Mesothelial cell of epicardium (in vitro differentiated cells): ENCODE results near the gene PLEKHA1. TPM values are rescaled to one million over a fixed set of nuclear protein-coding genes. Genes with fewer than 3 reads are reported as not detected.

Experiments
- DNase-seq, 2 experiments: peaks; one replicate each; pipeline ENCODE4 v3.0.0; 2021; ENCODE audit warnings: low spot score in 2 of 2; ENCODE audit not compliant: unreplicated experiment in 2 of 2
- H3K27ac Mint-ChIP-seq: 2 replicates; pipeline ENCODE4 v1.8.0; 2021; ENCODE audit warnings: mixed read lengths
- H3K27me3 Mint-ChIP-seq: 2 replicates; pipeline ENCODE4 v1.8.0; 2021; ENCODE audit warnings: low read depth, mixed read lengths
- H3K36me3 Mint-ChIP-seq: 2 replicates; pipeline ENCODE4 v1.8.0; 2021; ENCODE audit warnings: mixed read lengths
- H3K4me1 Mint-ChIP-seq: 2 replicates; pipeline ENCODE4 v1.8.0; 2021; ENCODE audit warnings: mixed read lengths
- H3K4me3 Mint-ChIP-seq: 2 replicates; pipeline ENCODE4 v1.8.0; 2021; ENCODE audit warnings: mild to moderate bottlenecking, moderate library complexity, mixed read lengths
- H3K9me3 Mint-ChIP-seq: 2 replicates; pipeline ENCODE4 v1.8.0; 2021; ENCODE audit warnings: mixed read lengths
- total RNA-seq: library from RNA; stranded (reverse); gene quantifications from 3 replicates; pipeline ENCODE4 v1.2.1, GENCODE V29; 2021
- TF ChIP-seq, protein P1 (sequence below): fragments of 200-600 bp; sonication (generic); IDR thresholded peaks from one replicate; pipeline ENCODE4 v1.5.0; 2021; ENCODE audit warnings: antibody characterized with exemption; ENCODE audit not compliant: unreplicated experiment

The PLEKHA1 gene
- total RNA-seq, 1 donor from 2014 or later = 33.1 TPM

DNA sequence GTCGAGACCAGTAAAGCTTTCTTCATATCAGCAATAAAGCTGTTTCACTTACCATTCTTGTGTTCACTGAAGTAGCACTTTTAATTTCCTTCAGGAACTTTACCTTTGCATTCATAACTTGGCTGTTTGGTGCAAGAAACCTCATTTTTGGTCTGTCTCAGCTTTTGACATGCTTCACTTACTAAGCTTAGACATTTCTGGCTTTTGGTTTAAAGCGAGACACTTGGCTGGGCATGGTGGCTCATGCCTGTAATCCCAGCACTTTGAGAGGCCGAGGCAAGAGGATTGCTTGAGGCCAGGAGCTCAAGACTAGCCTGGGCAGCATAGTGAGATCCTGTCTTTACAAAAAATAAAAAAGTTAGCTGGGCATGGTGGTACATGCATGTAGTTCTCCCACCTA, 15.8 kb downstream of the PLEKHA1 start:
- peaks cover 23% of the 10 kb centered on the region for H3K9me3 Mint-ChIP-seq
- TF ChIP-seq, protein P1, sequence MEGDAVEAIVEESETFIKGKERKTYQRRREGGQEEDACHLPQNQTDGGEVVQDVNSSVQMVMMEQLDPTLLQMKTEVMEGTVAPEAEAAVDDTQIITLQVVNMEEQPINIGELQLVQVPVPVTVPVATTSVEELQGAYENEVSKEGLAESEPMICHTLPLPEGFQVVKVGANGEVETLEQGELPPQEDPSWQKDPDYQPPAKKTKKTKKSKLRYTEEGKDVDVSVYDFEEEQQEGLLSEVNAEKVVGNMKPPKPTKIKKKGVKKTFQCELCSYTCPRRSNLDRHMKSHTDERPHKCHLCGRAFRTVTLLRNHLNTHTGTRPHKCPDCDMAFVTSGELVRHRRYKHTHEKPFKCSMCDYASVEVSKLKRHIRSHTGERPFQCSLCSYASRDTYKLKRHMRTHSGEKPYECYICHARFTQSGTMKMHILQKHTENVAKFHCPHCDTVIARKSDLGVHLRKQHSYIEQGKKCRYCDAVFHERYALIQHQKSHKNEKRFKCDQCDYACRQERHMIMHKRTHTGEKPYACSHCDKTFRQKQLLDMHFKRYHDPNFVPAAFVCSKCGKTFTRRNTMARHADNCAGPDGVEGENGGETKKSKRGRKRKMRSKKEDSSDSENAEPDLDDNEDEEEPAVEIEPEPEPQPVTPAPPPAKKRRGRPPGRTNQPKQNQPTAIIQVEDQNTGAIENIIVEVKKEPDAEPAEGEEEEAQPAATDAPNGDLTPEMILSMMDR = no peak
- no peaks in the 10 kb centered on the region for H3K4me1 Mint-ChIP-seq
- peaks cover 35% of the 10 kb centered on the region for H3K36me3 Mint-ChIP-seq
- H3K27ac Mint-ChIP-seq = no peak overlapping the region
- H3K4me3 Mint-ChIP-seq = no peak overlapping the region
- DNase-seq = no peak
- no peaks in the 10 kb centered on the region for H3K27me3 Mint-ChIP-seq

DNA sequence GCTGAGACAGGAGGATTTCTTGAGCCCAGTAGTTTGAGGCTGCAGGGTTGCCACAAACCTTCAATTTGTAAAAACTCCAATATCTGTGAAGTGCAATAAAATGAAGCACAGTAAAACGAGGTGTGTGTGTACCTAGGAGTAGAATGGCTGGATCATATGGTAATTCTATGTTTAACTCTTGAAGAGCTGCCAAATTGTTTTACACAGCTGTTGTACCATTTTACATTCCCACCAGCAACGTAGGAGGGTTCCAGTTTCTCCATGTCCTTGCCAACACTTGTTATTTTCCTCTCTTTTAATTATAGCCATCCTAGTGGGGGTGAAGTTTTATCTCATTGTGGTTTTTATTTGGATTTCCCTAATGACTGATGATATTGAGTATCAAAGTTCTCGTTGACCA, 16.2 kb downstream of the PLEKHA1 start:
- Mint-ChIP-seq H3K4me1 (no peaks in the 10 kb centered on the region), H3K36me3 (peaks cover 37% of the 10 kb centered on the region), H3K27me3 (no peaks in the 10 kb centered on the region), H3K9me3 (peaks cover 23% of the 10 kb centered on the region), H3K4me3 (no peak overlapping the region), H3K27ac (no peak overlapping the region)
- no peak for DNase-seq
- TF ChIP-seq, protein P1 = no peak

DNA sequence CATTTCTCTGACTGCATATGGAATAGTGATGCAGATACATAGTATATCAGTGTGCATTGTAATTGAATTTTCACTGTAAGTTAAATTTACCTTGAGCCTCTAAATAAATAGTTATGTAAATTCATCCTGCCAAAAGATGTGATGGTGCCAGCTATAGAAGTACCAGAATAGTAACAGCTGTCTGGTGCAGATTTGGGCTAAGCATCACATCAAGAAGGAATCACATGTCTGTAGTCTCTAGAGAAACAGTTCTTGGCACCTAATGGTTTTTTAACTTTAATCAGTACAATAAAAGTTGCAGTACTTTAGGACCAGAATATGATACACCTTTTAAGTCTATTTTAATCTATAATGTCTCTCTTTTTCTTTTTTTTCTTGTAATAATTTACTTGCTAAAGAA, 17.4 kb downstream of the PLEKHA1 start:
- no peak overlapping the region for H3K27ac Mint-ChIP-seq
- H3K9me3 Mint-ChIP-seq = peaks cover 15% of the 10 kb centered on the region
- H3K36me3 Mint-ChIP-seq = peaks cover 40% of the 10 kb centered on the region
- H3K4me3 Mint-ChIP-seq = no peak overlapping the region
- no peaks in the 10 kb centered on the region for H3K27me3 Mint-ChIP-seq
- H3K4me1 Mint-ChIP-seq = no peaks in the 10 kb centered on the region
- DNase-seq = no peak
- TF ChIP-seq, protein P1 = no peak

DNA sequence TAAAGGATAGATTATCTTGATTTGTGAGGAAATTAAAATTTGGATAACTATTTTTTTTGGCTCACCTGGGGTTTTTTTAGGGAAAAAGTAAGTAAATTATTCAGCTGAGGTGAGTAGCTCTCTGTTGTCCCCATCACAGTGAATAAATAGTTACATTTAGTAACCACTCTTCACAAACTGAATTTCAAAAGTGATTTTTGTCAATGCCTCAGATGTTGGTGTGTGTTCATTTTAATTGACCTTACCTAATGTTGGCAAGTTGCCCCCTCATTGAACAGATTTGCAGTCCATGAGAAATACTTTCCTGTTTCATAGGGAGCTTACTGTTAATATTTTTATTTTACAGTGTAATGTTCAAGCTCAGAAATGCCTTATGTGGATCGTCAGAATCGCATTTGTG, 18.3 kb downstream of the PLEKHA1 start:
- Mint-ChIP-seq H3K4me1 (no peaks in the 10 kb centered on the region), H3K9me3 (peaks cover 11% of the 10 kb centered on the region), H3K27ac (no peak overlapping the region), H3K4me3 (no peak overlapping the region), H3K36me3 (peaks cover 37% of the 10 kb centered on the region), H3K27me3 (no peaks in the 10 kb centered on the region)
- no peak for DNase-seq
- TF ChIP-seq, protein P1 = no peak

DNA sequence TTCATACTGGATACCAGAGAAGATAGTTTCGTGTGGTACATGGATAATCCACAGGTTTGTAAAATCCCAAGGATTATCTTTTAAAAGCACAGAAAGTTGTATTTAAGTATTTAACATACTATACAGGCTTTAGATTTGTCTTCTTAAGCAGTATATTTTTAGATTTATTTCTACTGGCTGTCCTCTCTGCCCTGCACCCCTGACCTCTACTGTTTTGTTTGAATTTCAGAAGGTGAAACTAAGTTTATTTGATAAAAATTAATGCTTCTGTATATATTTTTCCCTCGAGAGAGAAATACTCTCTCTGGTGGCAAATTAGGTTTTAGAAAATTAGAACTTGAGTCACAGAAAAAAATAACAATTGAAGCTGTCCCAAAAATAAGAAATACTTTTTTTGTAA, 18.8 kb downstream of the PLEKHA1 start:
- H3K36me3 Mint-ChIP-seq = peaks cover 33% of the 10 kb centered on the region
- H3K4me3 Mint-ChIP-seq = no peak overlapping the region
- TF ChIP-seq, protein P1 = no peak
- H3K27ac Mint-ChIP-seq = no peak overlapping the region
- DNase-seq = no peak
- H3K4me1 Mint-ChIP-seq = no peaks in the 10 kb centered on the region
- H3K9me3 Mint-ChIP-seq = peaks cover 11% of the 10 kb centered on the region
- H3K27me3 Mint-ChIP-seq = no peaks in the 10 kb centered on the region

DNA sequence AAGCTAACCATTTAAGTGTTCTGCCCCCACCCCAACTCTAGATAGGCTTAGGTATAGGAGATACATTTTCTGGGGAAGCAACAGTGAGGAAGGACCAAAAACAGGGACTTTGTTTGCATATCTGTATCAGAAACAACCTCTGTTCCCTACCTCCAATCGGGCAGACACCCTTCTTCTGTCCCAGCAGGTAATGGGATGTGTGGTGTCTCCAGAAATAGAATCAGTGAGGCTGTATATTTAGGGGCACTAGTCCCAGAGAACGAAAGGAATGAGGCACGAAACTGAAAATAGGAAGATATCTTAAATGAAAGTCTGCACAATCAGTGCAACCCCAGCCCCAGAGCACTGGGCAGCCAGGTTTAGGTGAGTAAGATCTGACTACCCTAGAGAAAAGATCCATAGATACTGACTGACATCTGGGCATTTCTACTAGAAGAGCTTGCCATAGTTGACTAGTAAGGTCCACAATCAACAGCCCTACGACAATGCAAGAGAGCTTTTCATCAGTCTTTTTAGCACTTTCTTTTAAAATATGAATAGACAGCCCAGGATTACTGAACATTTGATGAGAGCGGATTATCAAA, 28.1 kb downstream of the PLEKHA1 start:
- H3K36me3 Mint-ChIP-seq = peaks cover 6% of the 10 kb centered on the region
- H3K27me3 Mint-ChIP-seq = no peaks in the 10 kb centered on the region
- no peak overlapping the region for H3K27ac Mint-ChIP-seq
- TF ChIP-seq, protein P1 = no peak
- no peaks in the 10 kb centered on the region for H3K9me3 Mint-ChIP-seq
- DNase-seq = no peak
- H3K4me1 Mint-ChIP-seq = peaks cover 2% of the 10 kb centered on the region
- H3K4me3 Mint-ChIP-seq = no peak overlapping the region
